SK-N-SH (cell line): ENCODE measurements around the gene SCUBE3. TPM values are rescaled to one million over a fixed set of nuclear protein-coding genes. Genes with fewer than 3 reads are reported as not detected.

ENCODE experiments used
- CTCF ChIA-PET: fragments of 300-600, 350-600 bp; formaldehyde crosslinking; extraction: SDS; loops from one replicate; lab custom pipeline; 2021; lab: Yijun Ruan, JAX
- POLR2A ChIA-PET: fragments of 350-600 bp; sonication (Branson Sonifier 250); formaldehyde crosslinking; extraction: SDS; loops from one replicate; lab custom pipeline; 2020; ENCODE audit warnings: antibody characterized with exemption, inconsistent platforms; lab: Yijun Ruan, JAX
- DNase-seq: peaks from one replicate; pipeline ENCODE4 v3.0.0; 2012
- H2AFZ ChIP-seq: fragments of 200-600 bp; sonication (generic); 2 replicates; pipeline ENCODE4 v1.8.1; 2016; ENCODE audit warnings: antibody characterized with exemption, mild to moderate bottlenecking, low read depth
- H3F3A ChIP-seq: fragments of 200-600 bp; sonication (generic); replicated peaks from 2 replicates; pipeline ENCODE3; 2016; ENCODE audit warnings: antibody characterized with exemption, mild to moderate bottlenecking; ENCODE audit not compliant: insufficient read depth
- H3K27ac ChIP-seq, 2 experiments: fragments of 200-500 bp in 1 of 2; fragments of 200-600 bp in 1 of 2; sonication (Bioruptor generic) in 1 of 2; sonication (generic), shearing (Covaris generic) in 1 of 2; 2 replicates each; pipeline versions ENCODE4 v1.5.1 to v1.6.1; 2014 to 2016; ENCODE audit warnings: low read depth in 2 of 2, inconsistent platforms in 1 of 2, low read length in 1 of 2, mild to moderate bottlenecking in 1 of 2, mixed read lengths in 1 of 2
- H3K27me3 ChIP-seq: fragments of 200-600 bp; sonication (generic), shearing (Covaris generic); 2 replicates; pipeline ENCODE4 v1.6.1; 2016; ENCODE audit warnings: mixed run types; ENCODE audit not compliant: insufficient read depth
- H3K36me3 ChIP-seq, 2 experiments: fragments of 200-500 bp in 1 of 2; fragments of 200-600 bp in 1 of 2; sonication (Bioruptor generic) in 1 of 2; sonication (generic) in 1 of 2; replicated peaks in 1 of 2; 2 replicates each; pipeline versions ENCODE3 to v1.5.1; 2014 to 2016; ENCODE audit warnings: low read length in 1 of 2, mild to moderate bottlenecking in 1 of 2; ENCODE audit not compliant: insufficient read depth in 2 of 2, control insufficient read depth in 1 of 2
- H3K4me1 ChIP-seq, 2 experiments: fragments of 200-500 bp in 1 of 2; fragments of 200-600 bp in 1 of 2; sonication (Bioruptor generic) in 1 of 2; sonication (generic), shearing (Covaris generic) in 1 of 2; 2 replicates each; pipeline versions ENCODE4 v1.5.1 to v1.6.1; 2014 to 2016; ENCODE audit warnings: low read depth in 1 of 2, low read length in 1 of 2, mixed run types in 1 of 2; ENCODE audit not compliant: insufficient read depth in 2 of 2, control insufficient read depth in 1 of 2
- H3K4me2 ChIP-seq: fragments of 200-600 bp; sonication (generic), shearing (Covaris generic); 2 replicates; pipeline ENCODE4 v1.6.1; 2017; ENCODE audit warnings: mixed run types
- H3K4me3 ChIP-seq, 2 experiments: fragments of 200-500 bp in 1 of 2; fragments of 200-600 bp in 1 of 2; sonication (Bioruptor generic) in 1 of 2; sonication (generic), shearing (Covaris generic) in 1 of 2; 2 replicates each; pipeline versions ENCODE4 v1.5.1 to v1.8.1; 2014 to 2016; ENCODE audit warnings: low read depth in 2 of 2, inconsistent platforms in 1 of 2, low read length in 1 of 2, mild to moderate bottlenecking in 1 of 2, mixed read lengths in 1 of 2, moderate library complexity in 1 of 2
- H3K79me2 ChIP-seq: fragments of 200-600 bp; sonication (generic); 2 replicates; pipeline ENCODE4 v1.8.1; 2017; ENCODE audit warnings: mild to moderate bottlenecking; ENCODE audit not compliant: insufficient read depth
- H3K9ac ChIP-seq: fragments of 200-600 bp; sonication (generic); 2 replicates; pipeline ENCODE4 v1.6.1; 2017; ENCODE audit warnings: mixed run types
- H3K9me2 ChIP-seq: fragments of 200-600 bp; sonication (generic); 2 replicates; pipeline ENCODE4 v1.6.1; 2017; ENCODE audit warnings: mixed run types
- H3K9me3 ChIP-seq: fragments of 200-600 bp; sonication (generic); 2 replicates; pipeline ENCODE4 v1.6.1; 2017; ENCODE audit warnings: mixed run types, mild to moderate bottlenecking, moderate library complexity
- H4K20me1 ChIP-seq: fragments of 200-600 bp; sonication (generic); 2 replicates; pipeline ENCODE4 v1.6.1; 2017; ENCODE audit warnings: mild to moderate bottlenecking, mixed run types; ENCODE audit not compliant: insufficient read depth
- ELF1 ChIP-seq: IDR thresholded peaks from 2 replicates; pipeline ENCODE4 v1.4.0; 2012
- EP300 ChIP-seq, 2 experiments: IDR thresholded peaks; 2 replicates each; pipeline versions ENCODE4 v1.4.0 to v1.6.1; 2012; ENCODE audit warnings: borderline replicate concordance in 1 of 2, low read depth in 1 of 2, low read length in 1 of 2
- EZH2phosphoT487 ChIP-seq: fragments of 200-600 bp; sonication (generic); IDR thresholded peaks from 2 replicates; pipeline ENCODE4 v1.6.1; 2017; ENCODE audit warnings: low read depth, mixed run types, mild to moderate bottlenecking, antibody characterized with exemption, moderate library complexity, borderline replicate concordance
- FOXJ3 ChIP-seq: sonication (generic); formaldehyde crosslinking; IDR thresholded peaks from 2 replicates; pipeline ENCODE4 v1.5.1; 2020; ENCODE audit warnings: mild to moderate bottlenecking, missing genetic modification reagents
- JUND ChIP-seq: IDR thresholded peaks from 2 replicates; pipeline ENCODE4 v1.4.0; 2012
- MAX ChIP-seq: IDR thresholded peaks from 2 replicates; pipeline ENCODE4 v1.4.0; 2012; ENCODE audit warnings: low read depth
- MEF2A ChIP-seq: IDR thresholded peaks from 2 replicates; pipeline ENCODE4 v1.4.0; 2012; ENCODE audit warnings: low read depth, borderline replicate concordance
- RAD21 ChIP-seq: IDR thresholded peaks from 2 replicates; pipeline ENCODE4 v1.6.1; 2012; ENCODE audit warnings: mild to moderate bottlenecking, low read length
- RCOR1 ChIP-seq: fragments of 150-350 bp; IDR thresholded peaks from 2 replicates; pipeline ENCODE4 v1.6.1; 2017; ENCODE audit warnings: antibody characterized with exemption, low read length
- REST ChIP-seq: IDR thresholded peaks from 2 replicates; pipeline ENCODE4 v1.6.1; 2012; ENCODE audit warnings: mild to moderate bottlenecking, low read depth, low read length, moderate library complexity
- SMC3 ChIP-seq: IDR thresholded peaks from 2 replicates; pipeline ENCODE4 v1.6.1; 2012; ENCODE audit warnings: low read depth, low read length, improper control_type of control experiment
- TAF1 ChIP-seq: IDR thresholded peaks from 2 replicates; pipeline ENCODE4 v1.6.1; 2012; ENCODE audit warnings: low read depth, mild to moderate bottlenecking, low read length, moderate library complexity, borderline replicate concordance
- USF1 ChIP-seq: IDR thresholded peaks from 2 replicates; pipeline ENCODE4 v1.4.0; 2012; ENCODE audit warnings: low read depth, borderline replicate concordance
- USF2 ChIP-seq: fragments of 150-350 bp; IDR thresholded peaks from 2 replicates; pipeline ENCODE4 v1.6.1; 2017; ENCODE audit warnings: antibody characterized with exemption, low read length, low read depth, borderline replicate concordance
- YY1 ChIP-seq: IDR thresholded peaks from 2 replicates; pipeline ENCODE4 v1.4.0; 2012; ENCODE audit warnings: low read depth, mild to moderate bottlenecking
- ZBTB33 ChIP-seq: IDR thresholded peaks from 2 replicates; pipeline ENCODE4 v1.4.0; 2012; ENCODE audit warnings: low read depth, borderline replicate concordance
- WGBS: methylation state at CpG from one replicate; pipeline ENCODE4 v1.1.6; 2017; ENCODE audit warnings: low lambda C conversion rate; 5-methylcytosine and 5-hydroxymethylcytosine counted together
- polyA plus RNA-seq, 3 experiments: library from polyadenylated mRNA; depleted of rRNA; stranded (reverse); fragments of >200 nt; gene quantifications; 2 replicates each; pipeline ENCODE4 v1.2.3, GENCODE V29; 2012

Gene SCUBE3
- polyA plus RNA-seq, 1 of the 3 experiments (the other 2 are of a cell fraction): 2.0 TPM

- no peak for TF ChIP-seq REST
These were observed 10.1 kb upstream of the SCUBE3 start (continued) for GRCh38 chr6:35203680-35204079.

- ChIA-PET POLR2A (no interaction called here), CTCF (interaction anchor here (0.7 to 7.8 kb wide), 18 partner anchors 8 to 314 kb away, joined by 3 to 68 read pairs (median 6); partner anchors contain the start of gene SCUBE3)
- H3K4me3 ChIP-seq: no peak overlapping the region
- no peaks in the 10 kb centered on the region for H3K4me1 ChIP-seq
- H4K20me1 ChIP-seq: no peaks in the 10 kb centered on the region
- no peaks in the 10 kb centered on the region for H3K9me3 ChIP-seq
- H3K9me2 ChIP-seq: no peaks in the 10 kb centered on the region
- no peak for DNase-seq
- H3K36me3 ChIP-seq: no peaks in the 10 kb centered on the region
- TF ChIP-seq YY1: no peak
- no peak for TF ChIP-seq RAD21
- TF ChIP-seq ELF1: no peak
- no peak for TF ChIP-seq MEF2A
- TF ChIP-seq MAX: no peak
- no peak for TF ChIP-seq USF1
- TF ChIP-seq JUND: no peak
- no peak for TF ChIP-seq EP300 (IDR thresholded peaks at IDR 0.05; ENCODE audit: borderline replicate concordance in 1 of 2, low read depth in 1 of 2, low read length in 1 of 2)
- no peak for TF ChIP-seq EZH2phosphoT487
- TF ChIP-seq RCOR1: no peak
- TF ChIP-seq ZBTB33: no peak
- no peak for TF ChIP-seq TAF1
- no peak for TF ChIP-seq SMC3
- no peak for TF ChIP-seq USF2
- TF ChIP-seq FOXJ3 (CRISPR knock-in tag): no peak
- H3K27ac ChIP-seq: no peak overlapping the region
- no peak overlapping the region for H3K4me2 ChIP-seq
- H3K27me3 ChIP-seq: no peaks in the 10 kb centered on the region
- no peak overlapping the region for H3K9ac ChIP-seq
- no peaks in the 10 kb centered on the region for H3F3A ChIP-seq
- 57% methylated on average over 1 of the region's 1 CpG for WGBS
- H2AFZ ChIP-seq: no peak overlapping the region
- H3K79me2 ChIP-seq: no peaks in the 10 kb centered on the region
These were observed 7.4 kb upstream of the SCUBE3 start for GRCh38 chr6:35206346-35206745.
